H1 (cell line): ENCODE results near the gene BBC3.
"Not testable (repeated sequence)": the region's sequence is repeated elsewhere in the genome, so short reads cannot be mapped to it uniquely, and the experiment has no call there.

Source experiments
- POLR2A ChIP-seq, 2 experiments: IDR thresholded peaks; 1 replicate in 1 of 2; 2 replicates in 1 of 2; pipeline ENCODE4 v1.6.1; 2011; ENCODE audit warnings: low read depth in 2 of 2, low read length in 2 of 2, mild to moderate bottlenecking in 2 of 2; ENCODE audit errors: control extremely low read depth in 1 of 2
- RFX5 ChIP-seq: IDR thresholded peaks from 2 replicates; pipeline ENCODE4 v1.6.1; 2011; ENCODE audit warnings: low read depth, low read length, improper control_type of control experiment, borderline replicate concordance
- SIN3A ChIP-seq, 2 experiments: IDR thresholded peaks in 1 of 2; conservative IDR thresholded peaks in 1 of 2; 2 replicates each; pipeline ENCODE4 v1.6.1; 2011 to 2012; ENCODE audit warnings: low read length in 2 of 2, improper control_type of control experiment in 1 of 2, low read depth in 1 of 2, mild to moderate bottlenecking in 1 of 2
- SP4 ChIP-seq: IDR thresholded peaks from 2 replicates; pipeline ENCODE4 v1.6.1; 2012; ENCODE audit warnings: low read length, inconsistent platforms
- TEAD4 ChIP-seq: IDR thresholded peaks from 2 replicates; pipeline ENCODE4 v1.6.1; 2012; ENCODE audit warnings: low read depth, low read length, inconsistent platforms, mixed read lengths
- ZNF274 ChIP-seq: IDR thresholded peaks from 2 replicates; pipeline ENCODE4 v1.7.0; 2012; ENCODE audit warnings: low read length, borderline replicate concordance; ENCODE audit errors: extremely low read depth
- TF ChIP-seq, protein P1 (sequence below), 3 experiments: IDR thresholded peaks; 1 replicate in 2 of 3; 2 replicates in 1 of 3; pipeline versions ENCODE4 v1.5.1 to v1.6.1; 2011; ENCODE audit warnings: low read length in 3 of 3, mild to moderate bottlenecking in 3 of 3, inconsistent platforms in 2 of 3, low read depth in 1 of 3, moderate library complexity in 1 of 3; ENCODE audit not compliant: insufficient read depth in 1 of 3; ENCODE audit errors: control extremely low read depth in 1 of 3
- TF ChIP-seq, protein P2 (sequence below): IDR thresholded peaks from 2 replicates; pipeline ENCODE4 v1.6.1; 2012; ENCODE audit warnings: inconsistent platforms

DNA sequence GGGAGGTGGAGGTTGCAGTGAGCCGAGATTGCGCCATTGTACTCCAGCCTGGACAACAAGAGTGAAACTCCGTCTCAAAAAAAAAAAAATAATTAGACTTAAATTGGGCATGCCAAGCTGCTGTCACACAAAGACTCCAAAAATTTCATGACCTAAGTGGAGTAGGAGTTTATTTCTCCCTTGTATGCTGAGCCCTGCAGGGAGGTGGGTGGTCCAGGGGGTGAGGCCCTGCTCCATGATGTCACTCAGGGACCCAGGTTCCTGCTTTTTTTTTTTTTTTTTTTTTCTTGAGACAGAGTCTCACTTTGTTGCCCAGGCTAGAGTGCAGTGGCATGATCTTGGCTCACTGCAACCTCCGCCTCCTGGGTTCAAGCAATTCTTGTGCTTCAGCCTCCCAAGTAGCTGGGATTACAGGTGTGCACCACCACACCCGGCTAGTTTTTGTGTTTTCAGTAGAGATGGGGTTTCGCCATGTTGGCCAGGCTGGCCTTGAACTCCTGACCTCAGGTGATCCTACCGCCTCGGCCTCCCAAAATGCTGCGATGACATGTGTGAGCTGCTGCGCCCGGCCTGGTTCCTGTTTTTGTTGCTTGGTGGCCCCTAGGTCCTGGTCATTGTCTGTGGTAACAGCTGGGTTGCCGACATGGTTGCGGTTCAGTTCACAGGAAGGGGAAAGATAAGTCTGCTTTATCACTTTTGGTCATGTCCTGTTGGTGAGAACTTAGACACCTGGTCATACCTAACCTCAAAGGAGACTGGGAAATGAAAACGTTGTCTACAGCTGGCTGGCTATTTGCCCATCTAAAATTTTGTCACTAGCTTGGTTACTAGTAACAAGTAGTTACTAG lies 31.2 kb upstream of the BBC3 start:
- TF ChIP-seq, protein P1, sequence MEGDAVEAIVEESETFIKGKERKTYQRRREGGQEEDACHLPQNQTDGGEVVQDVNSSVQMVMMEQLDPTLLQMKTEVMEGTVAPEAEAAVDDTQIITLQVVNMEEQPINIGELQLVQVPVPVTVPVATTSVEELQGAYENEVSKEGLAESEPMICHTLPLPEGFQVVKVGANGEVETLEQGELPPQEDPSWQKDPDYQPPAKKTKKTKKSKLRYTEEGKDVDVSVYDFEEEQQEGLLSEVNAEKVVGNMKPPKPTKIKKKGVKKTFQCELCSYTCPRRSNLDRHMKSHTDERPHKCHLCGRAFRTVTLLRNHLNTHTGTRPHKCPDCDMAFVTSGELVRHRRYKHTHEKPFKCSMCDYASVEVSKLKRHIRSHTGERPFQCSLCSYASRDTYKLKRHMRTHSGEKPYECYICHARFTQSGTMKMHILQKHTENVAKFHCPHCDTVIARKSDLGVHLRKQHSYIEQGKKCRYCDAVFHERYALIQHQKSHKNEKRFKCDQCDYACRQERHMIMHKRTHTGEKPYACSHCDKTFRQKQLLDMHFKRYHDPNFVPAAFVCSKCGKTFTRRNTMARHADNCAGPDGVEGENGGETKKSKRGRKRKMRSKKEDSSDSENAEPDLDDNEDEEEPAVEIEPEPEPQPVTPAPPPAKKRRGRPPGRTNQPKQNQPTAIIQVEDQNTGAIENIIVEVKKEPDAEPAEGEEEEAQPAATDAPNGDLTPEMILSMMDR (IDR thresholded peaks at IDR 0.05; ENCODE audit: control extremely low read depth in 1 of 3, insufficient read depth in 1 of 3, low read depth in 1 of 3, low read length in 3 of 3), result not testable (repeated sequence)
- not testable (repeated sequence) for TF ChIP-seq TEAD4; SIN3A (conservative IDR thresholded peaks at IDR 0.05 in 1 of 2, IDR thresholded peaks at IDR 0.05 in 1 of 2; ENCODE audit: low read depth in 1 of 2, low read length in 2 of 2); POLR2A (IDR thresholded peaks at IDR 0.05; ENCODE audit: control extremely low read depth in 1 of 2, low read depth in 2 of 2, low read length in 2 of 2); ZNF274; RFX5; SP4
- TF ChIP-seq, protein P2, sequence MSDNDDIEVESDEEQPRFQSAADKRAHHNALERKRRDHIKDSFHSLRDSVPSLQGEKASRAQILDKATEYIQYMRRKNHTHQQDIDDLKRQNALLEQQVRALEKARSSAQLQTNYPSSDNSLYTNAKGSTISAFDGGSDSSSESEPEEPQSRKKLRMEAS, result not testable (repeated sequence)
